HG03521 (cell line): ENCODE measurements around the gene DOK6.
A peak's percentile ranks its signal among the peaks of the same experiment; 100 is the strongest.

Source experiments
- ATAC-seq: cut with Tn5 transposase; IDR thresholded peaks from one replicate; pipeline ENCODE4 v1.9.1; 2021; ENCODE audit warnings: mild to moderate bottlenecking, moderate library complexity; ENCODE audit not compliant: unreplicated experiment

DOK6 gene

DNA sequence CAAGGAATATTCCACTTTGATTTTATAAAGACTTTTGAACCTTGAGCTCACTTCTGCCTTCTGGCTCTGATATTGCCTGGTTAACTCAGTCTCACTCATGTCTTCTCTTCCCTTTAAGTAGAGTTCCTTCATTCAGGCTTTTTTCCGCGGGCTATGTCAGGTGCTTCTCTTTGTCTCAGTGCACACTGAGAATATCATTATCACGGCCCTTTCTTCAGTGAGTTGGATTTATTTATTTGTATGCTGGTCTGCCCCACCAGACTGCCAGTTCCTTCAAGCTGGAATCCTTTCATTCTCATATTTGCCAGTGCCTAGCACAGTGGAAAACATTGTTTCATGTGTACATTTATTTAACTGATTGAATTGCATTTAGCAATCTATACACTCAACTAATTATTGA lies 136.5 kb downstream of the DOK6 start:
- ATAC-seq, result no peak

DNA sequence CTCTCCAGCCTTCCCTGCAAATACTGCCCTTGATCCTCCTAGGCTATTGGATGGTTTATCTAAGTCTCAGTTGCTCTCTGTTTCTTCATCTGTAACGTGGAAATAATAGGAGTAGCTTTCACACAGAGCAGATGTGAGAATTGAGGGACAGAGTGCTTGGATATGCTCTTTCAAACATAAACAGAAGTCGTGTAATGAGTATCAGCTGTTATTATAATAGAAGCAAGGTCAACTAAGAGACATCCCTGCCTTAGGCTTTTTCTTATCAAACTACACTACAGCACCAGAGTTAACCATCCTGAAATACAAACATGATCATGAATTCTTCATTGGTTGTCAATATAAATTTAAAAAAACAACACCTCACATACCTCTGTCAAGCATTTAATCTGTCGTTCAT lies 138.2 kb downstream of the DOK6 start:
- ATAC-seq, result no peak

DNA sequence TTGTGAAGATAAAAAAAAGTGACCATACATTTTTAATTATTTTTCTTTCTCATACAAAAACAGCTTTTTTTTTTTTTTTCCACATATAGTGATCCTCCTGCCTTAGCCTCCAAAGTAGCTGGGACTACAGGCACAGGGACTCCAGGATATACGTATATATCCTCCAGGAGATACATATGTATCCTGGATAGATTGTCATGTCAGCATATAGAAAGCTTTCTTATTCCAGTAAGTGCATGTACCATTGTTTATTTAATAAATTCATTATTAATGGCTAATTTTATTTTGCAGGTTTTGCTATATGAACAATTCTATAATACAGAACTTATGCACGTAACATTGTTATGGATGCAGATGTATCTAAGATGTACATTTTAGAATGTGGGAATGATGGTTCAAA lies 138.7 kb downstream of the DOK6 start:
- ATAC-seq, result no peak

DNA sequence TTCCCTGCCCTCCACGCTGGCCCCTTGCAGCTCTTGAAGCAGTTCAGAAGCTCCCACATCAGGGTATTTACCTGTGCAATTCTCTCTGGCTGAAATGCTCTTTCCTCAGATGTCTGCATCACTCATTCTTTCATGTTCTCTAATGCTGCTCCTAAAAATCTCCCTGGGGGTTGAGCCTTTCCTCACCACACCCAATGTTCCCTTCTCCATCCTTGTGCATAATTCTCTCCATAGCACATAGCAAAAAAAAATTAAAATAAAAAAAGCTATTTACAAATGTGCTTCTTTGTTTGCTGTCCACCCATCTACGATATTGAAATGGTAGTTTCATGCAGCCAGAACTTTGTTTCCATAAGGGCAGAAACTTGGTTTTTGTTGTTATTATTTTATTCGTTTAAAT lies 155.5 kb downstream of the DOK6 start:
- no peak for ATAC-seq

DNA sequence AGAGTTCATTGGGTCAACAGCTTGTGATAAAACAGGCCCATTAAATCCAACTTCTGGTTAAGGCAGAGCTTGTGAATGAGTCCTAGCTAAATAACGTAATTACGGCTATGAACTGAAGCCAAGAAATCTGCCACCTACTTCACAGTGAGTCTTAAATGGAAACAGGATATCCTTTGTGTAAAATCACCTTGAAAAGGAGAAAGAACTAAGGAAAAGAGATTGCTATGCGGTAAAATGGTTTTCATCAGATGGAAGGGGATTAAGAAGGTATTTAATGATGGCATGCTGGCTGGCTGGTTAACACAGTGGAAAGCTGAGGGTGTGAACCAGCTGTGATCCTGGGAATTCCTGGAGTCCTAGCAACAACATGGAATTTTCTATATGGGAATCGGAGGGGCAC lies 156.6 kb downstream of the DOK6 start:
- ATAC-seq, result no peak

DNA sequence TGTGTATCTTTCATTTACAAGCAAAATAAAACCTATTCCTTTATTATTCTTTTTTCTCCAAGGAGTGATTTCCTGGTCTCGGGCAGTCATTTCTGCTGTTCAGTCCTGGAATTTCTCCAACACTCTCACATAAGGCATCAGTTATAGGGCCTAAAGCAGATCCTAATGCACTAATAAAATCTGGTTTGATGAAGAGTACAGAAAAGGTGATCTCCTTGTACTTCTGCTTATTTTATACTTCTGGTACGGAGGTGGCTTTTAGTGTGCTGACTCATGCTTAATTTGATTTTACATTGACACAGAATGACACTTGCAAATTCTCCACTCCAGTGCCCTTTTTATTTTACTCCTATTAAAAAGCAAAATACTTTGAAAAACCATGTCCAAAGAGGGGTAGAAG lies 157.4 kb downstream of the DOK6 start:
- ATAC-seq, result no peak

DNA sequence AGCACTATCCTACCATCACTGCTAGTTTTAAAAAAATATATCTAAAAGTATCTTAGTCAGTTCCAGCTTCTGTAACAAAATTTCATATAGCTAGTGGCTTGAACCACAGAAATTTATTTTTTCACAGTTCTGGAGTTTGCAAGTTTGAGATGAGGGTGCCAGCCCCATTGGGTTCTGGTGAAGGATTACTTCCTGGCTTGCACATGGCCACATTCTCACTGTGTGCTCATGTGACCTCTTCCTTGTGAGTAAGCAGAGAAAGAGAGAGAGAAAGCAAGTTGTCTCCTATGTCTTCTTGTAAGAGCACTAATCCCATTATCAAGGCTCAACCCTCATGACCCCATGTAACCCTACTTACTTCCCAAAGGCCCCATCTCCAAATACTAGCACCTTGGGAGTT lies 158.9 kb downstream of the DOK6 start:
- ATAC-seq, result no peak

DNA sequence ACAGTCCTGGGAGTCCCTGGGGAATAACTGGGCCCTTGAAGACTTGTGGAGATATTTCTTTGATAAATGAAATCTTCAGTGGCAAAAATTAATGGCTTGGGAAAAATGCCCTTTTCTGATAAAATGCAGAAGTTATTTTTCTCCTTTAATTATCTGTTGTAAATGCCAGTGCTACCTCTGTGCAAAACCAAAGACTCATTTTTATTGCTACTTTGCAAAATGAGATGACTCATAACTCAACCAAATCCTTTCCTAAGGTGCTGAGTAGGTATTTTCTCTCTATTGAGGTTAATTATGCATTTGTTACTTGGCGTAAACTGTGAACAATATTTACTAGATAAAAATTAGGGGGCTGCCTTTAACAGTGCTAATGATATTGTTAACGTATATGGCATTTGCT lies 163.9 kb downstream of the DOK6 start:
- no peak for ATAC-seq

DNA sequence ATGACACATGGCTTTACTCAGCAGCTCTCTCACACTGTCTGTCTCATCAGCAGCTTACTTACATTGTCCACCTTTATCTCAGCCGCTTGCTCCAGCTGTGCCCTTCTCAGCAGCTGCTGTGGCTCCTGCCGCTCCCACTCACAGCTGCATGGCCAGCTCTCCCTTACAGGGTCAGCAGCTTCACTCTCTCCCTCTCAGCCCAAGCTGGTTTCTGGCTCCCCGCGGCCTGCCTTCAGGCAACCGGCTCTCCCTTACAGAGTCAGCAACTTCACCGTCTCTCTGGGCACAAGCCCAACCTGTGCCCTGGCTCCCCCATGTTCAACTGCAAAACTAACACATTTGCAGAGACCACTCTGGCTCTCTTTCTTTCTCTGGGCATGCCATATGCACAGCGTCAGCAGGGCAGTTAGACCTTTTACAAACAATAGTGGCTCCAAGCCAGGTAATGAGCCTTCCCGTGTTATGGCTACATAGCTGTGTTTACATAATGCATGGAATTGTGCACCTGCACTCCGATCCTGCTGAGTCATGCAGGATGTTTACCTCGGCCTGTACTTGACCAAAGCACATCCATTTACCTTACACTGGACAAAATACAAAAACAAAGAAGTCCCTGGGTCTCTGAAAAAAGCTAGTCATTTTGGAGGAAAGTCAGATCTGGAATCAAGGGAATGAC lies 167.3 kb downstream of the DOK6 start:
- no peak for ATAC-seq

DNA sequence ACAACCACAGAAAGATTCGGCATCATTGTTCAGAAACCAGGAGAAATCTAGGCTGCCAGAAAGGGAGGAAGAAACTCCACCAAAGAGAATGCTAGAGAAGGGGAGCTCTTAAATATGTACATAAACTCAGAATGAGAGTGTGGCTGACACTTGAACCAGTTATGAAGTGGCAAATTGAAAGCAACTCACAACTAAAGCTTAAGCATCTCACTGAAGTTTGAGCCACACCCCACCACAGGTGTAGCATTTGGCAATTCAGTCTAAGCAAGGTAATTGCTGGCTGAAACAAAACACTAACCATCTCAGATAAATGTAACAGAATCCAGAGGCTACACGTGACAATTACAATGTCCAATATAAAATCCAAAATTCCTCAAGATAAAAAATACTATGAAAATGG lies 168.4 kb downstream of the DOK6 start:
- no peak for ATAC-seq

DNA sequence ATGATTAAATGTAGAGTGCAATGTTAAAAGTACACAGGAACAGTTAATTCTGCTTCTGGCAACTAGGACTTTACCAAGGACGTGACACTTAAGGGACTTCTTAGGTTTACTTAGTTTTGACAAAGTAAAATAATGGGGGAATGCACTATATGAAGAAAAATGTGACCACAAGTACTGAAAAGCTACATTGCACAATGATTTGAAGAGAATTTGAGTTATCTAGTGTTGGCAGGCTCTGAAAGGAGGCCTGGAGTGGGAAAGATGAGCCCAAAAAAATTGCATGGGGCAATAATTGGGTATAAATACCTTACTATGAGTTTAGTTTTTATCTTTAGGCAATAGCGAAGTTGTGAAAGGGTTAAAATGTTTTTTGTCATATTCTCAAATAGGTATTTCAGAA lies 173.7 kb downstream of the DOK6 start:
- ATAC-seq, result no peak

DNA sequence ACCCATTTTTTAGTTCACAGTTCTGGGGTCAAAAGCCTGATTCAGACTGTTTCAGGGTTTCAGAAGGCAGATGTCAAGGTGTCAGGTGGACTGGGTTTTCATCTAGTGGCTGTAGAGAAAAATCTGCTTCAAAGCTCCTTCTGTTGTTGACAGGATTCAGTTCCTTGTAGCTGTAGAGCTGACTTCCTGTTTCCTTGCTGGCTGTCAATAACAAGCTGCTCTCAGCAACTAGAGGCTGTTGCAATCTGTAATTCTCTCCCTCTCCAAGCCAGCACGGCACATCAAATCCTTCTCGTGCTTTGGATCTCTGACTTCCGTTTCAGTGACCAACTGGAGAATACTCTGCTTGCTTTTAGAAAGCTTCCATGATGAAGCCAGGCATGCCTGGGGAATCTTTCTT lies 179.4 kb downstream of the DOK6 start:
- ATAC-seq, result peak; percentile 78

DNA sequence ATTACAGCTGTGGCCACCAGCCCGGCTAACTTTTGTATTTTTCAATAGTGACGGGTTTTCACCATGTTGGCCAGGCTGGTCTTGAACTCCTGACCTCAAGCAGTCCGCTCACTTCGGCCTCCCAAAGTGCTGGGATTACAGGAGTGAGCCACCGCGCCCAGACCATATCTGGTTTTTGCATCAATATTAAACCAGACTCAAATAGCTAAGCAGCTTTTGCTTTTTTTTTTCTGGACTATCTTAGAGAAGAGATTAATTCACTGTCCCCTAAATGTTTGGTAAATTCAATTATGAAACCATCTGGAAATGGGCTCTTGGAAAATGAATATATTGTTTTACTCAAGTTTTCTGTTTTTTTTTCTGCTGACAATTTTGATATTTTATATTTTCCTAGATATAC lies 183.7 kb downstream of the DOK6 start:
- no peak for ATAC-seq

DNA sequence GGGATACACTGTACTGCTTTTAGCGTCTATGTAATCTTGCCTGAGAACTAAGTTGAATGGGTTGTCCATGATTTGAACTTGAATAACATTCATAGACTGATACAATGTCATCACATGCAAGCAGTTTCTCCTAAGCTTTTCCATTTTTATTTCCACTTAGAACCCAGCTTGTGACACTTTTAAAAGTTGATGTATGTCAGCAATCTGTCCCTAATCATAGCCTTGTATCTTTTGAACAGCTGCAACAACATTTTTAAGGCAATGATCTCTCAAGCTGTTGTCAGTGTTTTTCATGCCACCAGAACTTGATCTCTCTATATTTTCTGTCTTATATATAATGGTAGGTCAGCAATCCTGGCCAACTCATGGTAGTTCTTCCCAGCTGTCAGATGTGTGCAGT lies 185.0 kb downstream of the DOK6 start:
- no peak for ATAC-seq

DNA sequence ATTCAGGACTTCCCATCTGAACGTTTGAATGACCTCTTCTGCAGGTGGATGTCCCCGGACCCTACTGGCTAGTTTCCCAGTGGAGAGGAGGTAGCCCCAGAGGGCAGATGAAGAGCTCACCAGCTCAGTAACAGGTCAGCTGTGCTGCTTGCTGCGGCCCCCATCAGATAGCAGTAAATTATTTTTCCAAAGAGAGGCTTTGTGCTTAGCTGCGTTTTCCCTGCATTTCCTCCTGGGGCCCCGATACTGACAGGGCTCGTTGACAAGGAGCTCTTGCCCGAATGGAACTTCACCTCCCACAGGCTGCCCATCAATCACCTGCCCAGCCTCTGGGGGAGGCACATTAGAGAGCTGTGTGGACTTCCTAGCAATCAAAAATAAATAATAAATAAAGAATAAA lies 185.8 kb downstream of the DOK6 start:
- ATAC-seq, result no peak

DNA sequence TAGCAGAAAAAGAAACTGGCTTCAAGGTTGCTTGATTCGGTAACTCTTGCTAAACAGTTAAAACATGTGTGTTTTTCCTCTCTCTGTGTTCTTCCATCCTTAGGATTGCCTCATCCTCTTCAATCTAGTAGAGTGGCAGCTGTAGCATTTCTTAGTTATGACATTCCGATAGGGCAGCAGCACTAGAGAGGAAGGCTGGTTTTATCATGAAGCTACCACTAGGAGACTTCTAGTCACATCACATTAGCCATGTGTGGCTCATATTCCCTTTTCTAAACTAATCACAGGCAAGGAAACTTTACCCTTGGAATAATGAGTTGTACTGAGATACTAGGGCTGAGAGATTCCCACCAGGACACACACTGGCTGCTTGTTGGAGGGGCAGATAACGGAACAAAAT lies 187.6 kb downstream of the DOK6 start:
- no peak for ATAC-seq

DNA sequence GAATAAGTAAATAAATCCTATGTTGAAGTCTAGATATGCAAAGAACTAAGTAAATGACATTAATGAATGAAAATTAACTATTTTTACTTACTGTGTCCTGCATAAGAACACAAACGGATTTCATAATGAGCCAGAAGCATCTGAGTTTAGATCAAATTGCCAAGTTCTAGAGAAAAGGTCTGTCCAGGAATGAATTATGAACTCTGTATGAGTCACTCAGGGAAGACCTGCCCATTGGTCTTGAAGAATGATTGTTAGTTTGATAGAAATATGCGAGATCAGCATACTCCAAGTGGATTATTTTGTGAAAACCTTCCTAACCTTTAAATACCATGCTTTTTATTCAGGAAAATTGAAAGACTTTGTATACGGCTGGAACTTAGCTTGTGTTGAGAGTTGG lies 189.5 kb downstream of the DOK6 start:
- no peak for ATAC-seq

DNA sequence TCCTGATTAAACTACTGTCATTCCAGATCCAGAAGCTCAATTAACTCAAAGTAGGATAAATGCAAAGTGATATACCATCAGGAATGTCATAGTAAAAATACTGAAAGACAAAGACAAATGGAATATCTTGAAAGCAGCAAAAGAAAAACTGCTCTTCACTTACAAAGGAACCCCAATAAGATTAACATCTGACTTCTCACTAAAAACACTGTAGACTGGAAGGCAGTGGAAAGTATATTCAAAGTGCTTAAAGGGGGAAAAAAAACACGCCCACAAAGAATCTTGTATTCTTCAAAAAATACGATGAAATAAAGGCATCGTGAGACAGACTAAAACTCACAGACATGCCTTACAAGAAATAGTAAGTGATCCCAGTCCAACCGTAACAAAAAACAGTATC lies 195.7 kb downstream of the DOK6 start:
- ATAC-seq, result no peak

DNA sequence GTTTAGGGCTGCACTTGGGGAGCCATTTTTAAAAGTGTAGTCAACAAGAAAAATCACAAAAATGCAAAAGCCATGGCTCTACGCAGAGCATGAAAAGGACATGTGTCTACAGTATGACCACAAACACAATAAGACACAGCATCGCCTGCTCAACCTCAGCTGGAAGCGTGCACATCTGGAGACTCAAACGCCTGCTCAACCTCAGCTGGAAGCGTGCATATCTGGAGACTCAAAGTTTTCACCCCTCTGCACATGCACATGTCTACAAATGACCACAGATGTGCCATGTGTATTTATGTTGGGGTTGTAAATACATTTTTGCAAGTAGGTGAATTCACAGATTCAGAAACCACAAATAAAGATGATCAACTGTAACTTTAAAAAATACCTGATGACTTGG lies 196.9 kb downstream of the DOK6 start:
- ATAC-seq, result no peak

DNA sequence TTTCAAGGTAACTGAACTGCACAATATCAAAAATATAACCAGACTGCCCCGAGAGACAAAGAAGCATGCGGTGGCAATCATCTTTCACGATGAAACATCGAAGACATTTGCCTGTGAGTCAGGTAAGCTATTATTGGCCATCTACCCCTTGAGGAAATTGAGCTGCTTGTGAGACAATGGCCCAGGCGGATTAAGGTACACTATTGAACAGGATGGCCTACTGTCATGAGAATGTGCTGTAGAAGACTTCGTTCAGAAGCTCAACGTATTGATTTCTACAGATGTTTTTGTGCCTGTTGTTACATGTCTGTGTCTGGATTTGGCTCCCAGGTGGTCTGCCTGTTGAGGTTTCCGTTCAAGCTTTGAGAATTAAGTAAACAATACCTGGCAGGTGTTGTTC lies 198.7 kb downstream of the DOK6 start:
- no peak for ATAC-seq

DNA sequence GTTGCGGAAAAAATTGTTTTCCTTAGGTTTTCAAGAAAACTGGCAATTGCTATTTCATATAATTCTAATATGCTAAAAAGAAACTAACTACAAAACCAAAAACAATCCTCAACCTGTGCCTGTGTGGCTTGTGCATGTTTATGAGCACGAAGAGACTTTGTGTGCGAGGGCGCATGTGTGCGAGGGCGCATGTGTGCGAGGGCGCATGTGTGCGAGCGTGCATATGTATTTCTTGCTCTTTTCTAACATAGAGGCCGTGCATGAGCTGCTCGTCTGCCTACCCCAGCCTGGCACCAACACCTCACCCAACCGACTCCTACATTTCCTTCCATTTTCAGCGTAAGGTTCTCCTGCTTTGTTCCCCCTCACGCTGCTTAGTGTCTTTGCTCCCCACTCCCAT lies 211.6 kb downstream of the DOK6 start:
- no peak for ATAC-seq

DNA sequence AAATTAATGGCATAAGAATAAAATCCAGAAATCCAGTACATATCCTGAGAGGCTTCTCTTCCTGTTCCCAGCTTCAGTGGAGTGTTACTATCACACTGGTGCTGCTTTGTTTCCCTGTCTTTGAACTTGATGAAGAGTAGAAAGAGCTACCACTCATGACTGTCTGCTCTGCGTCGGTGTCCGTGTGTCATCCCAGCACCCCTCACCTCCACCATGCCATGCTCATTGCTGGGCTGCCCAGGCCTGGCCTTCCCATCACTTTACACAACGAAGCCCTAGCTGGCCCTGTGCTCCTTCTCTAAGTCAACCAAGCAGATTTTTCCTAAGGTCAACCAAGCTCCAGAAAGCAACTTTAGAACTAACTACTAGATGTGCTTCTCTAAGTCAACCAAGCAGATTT lies 215.4 kb downstream of the DOK6 start:
- ATAC-seq, result no peak

DNA sequence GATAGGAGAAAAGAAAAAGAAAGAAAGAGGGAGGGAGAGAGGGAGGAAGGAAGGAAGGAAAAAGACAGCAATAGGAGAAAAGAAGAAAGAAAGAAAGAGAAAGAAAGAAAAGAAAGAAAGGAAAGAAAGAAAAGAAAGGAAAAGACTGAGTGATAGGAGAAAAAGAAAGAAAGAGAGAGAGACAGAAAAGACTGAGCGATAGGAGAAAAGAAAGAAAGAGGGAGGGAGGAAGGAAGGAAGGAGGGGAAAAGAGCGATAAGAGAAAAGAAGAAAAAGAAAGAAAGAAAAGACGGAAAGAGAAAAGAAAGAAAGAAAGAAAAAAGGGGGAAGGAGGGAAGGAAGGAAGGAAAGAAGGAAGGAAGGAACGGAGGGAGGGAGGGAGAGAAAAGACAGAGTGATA lies 216.7 kb downstream of the DOK6 start:
- no peak for ATAC-seq

DNA sequence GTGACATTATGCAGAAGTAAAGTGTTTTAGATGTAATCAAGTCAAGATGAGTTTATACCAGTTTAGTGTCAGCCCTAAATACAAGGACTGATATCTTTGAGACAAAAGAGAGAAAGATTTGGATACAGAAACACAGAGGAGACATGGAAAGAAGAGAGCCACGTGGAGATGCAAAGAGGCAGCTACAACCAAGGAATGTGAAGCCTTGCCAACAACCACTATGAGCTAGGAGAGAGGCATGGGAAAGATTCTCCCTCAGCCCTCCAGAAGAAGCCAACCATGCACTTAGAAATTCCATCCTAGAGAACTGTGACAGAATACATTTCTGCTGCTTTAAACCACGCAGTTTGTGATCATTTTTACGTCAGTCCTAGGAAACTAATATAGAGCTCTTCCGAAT lies 217.2 kb downstream of the DOK6 start:
- ATAC-seq, result no peak
